ENCODE data around the gene DARS2.
A peak's percentile ranks its signal among the peaks of the same experiment; 100 is the strongest.
"Not testable (repeated sequence)": the region's sequence is repeated elsewhere in the genome, so short reads cannot be mapped to it uniquely, and the experiment has no call there.

DARS2 gene

GRCh38 chr1:173862146-173862768 is 37.8 kb downstream of the DARS2 start:
- DNase-seq (ENCODE audit: low spot score): not testable (repeated sequence)

- no peak for DNase-seq (ENCODE audit: low spot score)
Observed at GRCh38 chr1:173862769-173863223, 38.3 kb downstream of the DARS2 start.

- DNase-seq (ENCODE audit: low spot score): no peak
Observed at GRCh38 chr1:173863224-173864161, 39.0 kb downstream of the DARS2 start.

GRCh38 chr1:173864179-173864867 is 39.9 kb downstream of the DARS2 start:
- DNase-seq (ENCODE audit: low spot score): peak; percentile 35

GRCh38 chr1:173865468-173866164 is 41.1 kb downstream of the DARS2 start:
- no peak for DNase-seq (ENCODE audit: low spot score)

- no peak for DNase-seq (ENCODE audit: low spot score)
Observed at GRCh38 chr1:173866413-173867115, 42.1 kb downstream of the DARS2 start.

- DNase-seq (ENCODE audit: low spot score): no peak
Observed at GRCh38 chr1:173867141-173867752, 42.8 kb downstream of the DARS2 start.

GRCh38 chr1:173867753-173868265 is 43.3 kb downstream of the DARS2 start, which contains the start of gene GAS5:
Gene GAS5 (minus strand): TSS chr1:173867989.
- DNase-seq (ENCODE audit: low spot score): peak; percentile 100

- peak; percentile 95 for DNase-seq (ENCODE audit: low spot score)
Observed at GRCh38 chr1:173868266-173869020, 44.0 kb downstream of the DARS2 start, which contains the start of gene ZBTB37. Gene ZBTB37 (plus strand): TSS chr1:173868380. CDS start chr1:173870226, 1,846 bp downstream.

GRCh38 chr1:173869021-173869359 is 44.5 kb downstream of the DARS2 start:
- no peak for DNase-seq (ENCODE audit: low spot score)

GRCh38 chr1:173870252-173871075 is 46.0 kb downstream of the DARS2 start:
- peak; percentile 46 for DNase-seq (ENCODE audit: low spot score)

- no peak for DNase-seq (ENCODE audit: low spot score)
Observed at GRCh38 chr1:173871091-173871490, 46.6 kb downstream of the DARS2 start.

- DNase-seq (ENCODE audit: low spot score): no peak
Observed at GRCh38 chr1:173871500-173871899, 47.0 kb downstream of the DARS2 start.

- DNase-seq (ENCODE audit: low spot score): no peak
Observed at GRCh38 chr1:173876732-173877131, 52.3 kb downstream of the DARS2 start.

- no peak for DNase-seq (ENCODE audit: low spot score)
Observed at GRCh38 chr1:173878251-173878650, 53.8 kb downstream of the DARS2 start.

- not testable (repeated sequence) for DNase-seq (ENCODE audit: low spot score)
Observed at GRCh38 chr1:173881117-173881516, 56.6 kb downstream of the DARS2 start.

- no peak for DNase-seq (ENCODE audit: low spot score)
Observed at GRCh38 chr1:173884701-173885100, 60.2 kb downstream of the DARS2 start.

GRCh38 chr1:173886746-173887611 is 62.5 kb downstream of the DARS2 start:
- DNase-seq (ENCODE audit: low spot score): no peak

All from CD4-positive, alpha-beta T cell treated with Interleukin-15 for 4 hours (primary cell).